ENCODE measurements around the gene RAPGEF5.
A peak's percentile ranks its signal among the peaks of the same experiment; 100 is the strongest.

The RAPGEF5 gene

DNA sequence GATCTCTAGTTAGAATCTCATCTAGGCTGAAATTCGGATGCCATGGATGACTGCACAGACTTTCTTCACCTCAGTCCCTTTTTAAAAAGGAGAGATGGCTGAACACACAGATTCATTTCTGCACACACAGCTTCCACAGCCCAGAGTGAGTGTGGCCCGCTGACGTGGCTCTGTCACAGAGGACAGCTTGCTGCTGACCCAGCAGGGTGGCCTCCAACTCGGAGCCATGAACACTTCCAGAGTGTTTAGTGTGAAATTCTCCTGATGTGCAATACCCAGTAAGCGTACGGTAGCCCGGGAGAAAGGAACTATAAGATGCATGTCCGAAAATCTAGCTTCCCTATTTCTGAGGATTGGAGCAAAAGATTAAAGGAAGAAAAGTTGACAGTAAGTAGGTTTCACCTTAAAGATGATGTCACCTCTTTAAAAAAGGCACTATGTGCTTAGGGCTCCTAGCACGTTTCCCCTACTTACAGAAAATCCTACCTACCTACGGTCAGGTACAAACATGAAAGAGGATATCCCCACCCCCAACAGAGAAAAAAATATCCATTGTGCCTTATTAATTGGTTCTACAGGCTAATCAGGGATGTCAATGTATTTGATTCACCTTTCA is 162.2 kb downstream of the RAPGEF5 start:
- peaks cover 1% of the 10 kb centered on the region for H3K4me1 ChIP-seq (ENCODE audit: insufficient read depth, insufficient read length)
- H3K9ac ChIP-seq (ENCODE audit: insufficient read length, low read depth), result no peak overlapping the region
- peaks cover 7% of the 10 kb centered on the region for H3K27me3 ChIP-seq (ENCODE audit: insufficient read depth, insufficient read length)
- H3K9me3 ChIP-seq (ENCODE audit: insufficient read depth, low read length), result no peaks in the 10 kb centered on the region
- TF ChIP-seq SUZ12 (IDR thresholded peaks at IDR 0.05; ENCODE audit: extremely low read depth, insufficient read depth, insufficient read length) (no peak), ZNF274 (IDR thresholded peaks at IDR 0.05; ENCODE audit: low read depth, low read length) (no peak), YY1 (IDR thresholded peaks at IDR 0.05; ENCODE audit: insufficient read depth, insufficient read length) (no peak)
- DNase-seq (ENCODE audit: low read depth, low spot score), result no peak
- H3K4me3 ChIP-seq (ENCODE audit: insufficient read length, low read depth), result no peak overlapping the region
- H3K36me3 ChIP-seq (ENCODE audit: insufficient read depth, insufficient read length, low read length), result no peaks in the 10 kb centered on the region

DNA sequence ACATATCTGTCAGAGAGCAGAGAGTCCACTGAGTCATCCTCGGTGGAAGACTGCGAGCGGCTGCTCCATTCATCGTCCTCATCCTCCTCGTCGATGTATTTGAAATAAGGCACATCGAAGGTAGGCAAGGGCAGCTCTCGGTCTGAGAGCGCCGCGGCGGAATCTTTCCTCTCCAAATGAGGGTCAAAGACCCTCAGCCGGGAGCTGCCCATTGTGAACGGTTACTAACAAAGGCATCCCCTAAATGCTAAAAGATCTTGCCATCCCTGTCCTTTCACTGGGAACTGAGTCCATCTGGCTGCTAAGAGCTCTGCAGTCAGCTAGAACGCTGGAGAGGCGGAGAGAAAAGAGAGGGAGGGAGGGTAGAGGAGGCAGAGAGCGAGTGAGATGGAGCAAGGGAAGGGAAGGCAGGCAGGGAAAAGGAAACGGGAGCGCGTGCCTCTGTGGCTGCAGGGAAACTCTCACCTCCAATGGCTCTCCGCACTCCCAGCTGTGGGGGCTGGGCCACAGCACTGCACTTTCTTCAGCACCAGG is 163.4 kb downstream of the RAPGEF5 start:
- H3K4me3 ChIP-seq (ENCODE audit: insufficient read length, low read depth), result peak overlapping the region; percentile 42
- H3K9ac ChIP-seq (ENCODE audit: insufficient read length, low read depth), result peak overlapping the region; percentile 57
- H3K36me3 ChIP-seq (ENCODE audit: insufficient read depth, insufficient read length, low read length), result no peaks in the 10 kb centered on the region
- no peaks in the 10 kb centered on the region for H3K9me3 ChIP-seq (ENCODE audit: insufficient read depth, low read length)
- H3K27me3 ChIP-seq (ENCODE audit: insufficient read depth, insufficient read length), result peaks cover 7% of the 10 kb centered on the region
- H3K4me1 ChIP-seq (ENCODE audit: insufficient read depth, insufficient read length), result peaks cover 1% of the 10 kb centered on the region
- no peak for TF ChIP-seq ZNF274 (IDR thresholded peaks at IDR 0.05; ENCODE audit: low read depth, low read length)
- TF ChIP-seq YY1 (IDR thresholded peaks at IDR 0.05; ENCODE audit: insufficient read depth, insufficient read length), result no peak
- TF ChIP-seq SUZ12 (IDR thresholded peaks at IDR 0.05; ENCODE audit: extremely low read depth, insufficient read depth, insufficient read length), result no peak
- peak; percentile 81 for DNase-seq (ENCODE audit: low read depth, low spot score)

DNA sequence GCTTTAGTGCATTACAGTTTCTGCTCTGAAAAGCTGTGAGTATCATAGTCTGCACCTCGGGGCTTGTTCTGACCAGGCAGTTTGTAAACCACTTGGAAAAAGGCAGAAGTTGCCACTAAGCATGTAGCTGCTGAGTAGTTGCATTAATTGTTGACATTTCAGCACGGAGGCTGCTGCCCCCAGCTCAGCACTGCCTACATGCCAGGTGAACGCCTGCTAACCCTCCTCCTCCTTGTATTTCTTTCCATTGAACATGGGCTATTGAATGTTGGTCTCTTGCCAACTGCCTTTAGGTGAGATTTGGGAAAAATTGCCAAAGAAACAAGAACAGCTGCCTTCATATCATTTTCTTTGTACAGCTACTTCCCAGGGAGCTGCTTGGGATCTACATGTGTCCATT is 164.2 kb downstream of the RAPGEF5 start:
- peaks cover 7% of the 10 kb centered on the region for H3K27me3 ChIP-seq (ENCODE audit: insufficient read depth, insufficient read length)
- no peak overlapping the region for H3K9ac ChIP-seq (ENCODE audit: insufficient read length, low read depth)
- H3K4me3 ChIP-seq (ENCODE audit: insufficient read length, low read depth), result peak overlapping the region; percentile 42
- no peak for DNase-seq (ENCODE audit: low read depth, low spot score)
- no peaks in the 10 kb centered on the region for H3K36me3 ChIP-seq (ENCODE audit: insufficient read depth, insufficient read length, low read length)
- TF ChIP-seq SUZ12 (IDR thresholded peaks at IDR 0.05; ENCODE audit: extremely low read depth, insufficient read depth, insufficient read length) (no peak), ZNF274 (IDR thresholded peaks at IDR 0.05; ENCODE audit: low read depth, low read length) (no peak), YY1 (IDR thresholded peaks at IDR 0.05; ENCODE audit: insufficient read depth, insufficient read length) (no peak)
- H3K4me1 ChIP-seq (ENCODE audit: insufficient read depth, insufficient read length), result peaks cover 1% of the 10 kb centered on the region
- no peaks in the 10 kb centered on the region for H3K9me3 ChIP-seq (ENCODE audit: insufficient read depth, low read length)

DNA sequence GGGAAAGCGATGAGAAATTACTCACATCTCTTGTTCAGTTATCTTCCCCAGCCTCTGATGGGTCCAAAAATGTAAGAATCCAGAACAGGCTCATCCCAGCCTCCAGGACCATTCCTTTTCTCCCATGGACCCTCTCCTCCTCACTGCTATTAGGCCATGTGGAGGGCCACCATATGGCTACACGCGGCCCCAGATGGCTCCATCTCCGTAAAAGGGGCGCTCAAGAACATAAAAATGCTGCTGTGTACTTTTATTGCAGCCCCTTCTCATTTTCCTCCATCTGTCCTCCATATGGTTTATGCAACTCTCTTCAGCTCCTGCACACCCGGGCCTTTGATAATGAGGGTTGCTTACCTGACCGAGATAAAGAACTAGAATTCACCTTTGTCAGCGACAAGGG is 166.2 kb downstream of the RAPGEF5 start:
- no peak for DNase-seq (ENCODE audit: low read depth, low spot score)
- Histone ChIP-seq H3K27me3 (ENCODE audit: insufficient read depth, insufficient read length) (peaks cover 7% of the 10 kb centered on the region), H3K9me3 (ENCODE audit: insufficient read depth, low read length) (no peaks in the 10 kb centered on the region), H3K9ac (ENCODE audit: insufficient read length, low read depth) (no peak overlapping the region), H3K4me3 (ENCODE audit: insufficient read length, low read depth) (no peak overlapping the region), H3K36me3 (ENCODE audit: insufficient read depth, insufficient read length, low read length) (no peaks in the 10 kb centered on the region), H3K4me1 (ENCODE audit: insufficient read depth, insufficient read length) (peaks cover 1% of the 10 kb centered on the region)
- no peak for TF ChIP-seq ZNF274 (IDR thresholded peaks at IDR 0.05; ENCODE audit: low read depth, low read length)
- TF ChIP-seq YY1 (IDR thresholded peaks at IDR 0.05; ENCODE audit: insufficient read depth, insufficient read length), result no peak
- no peak for TF ChIP-seq SUZ12 (IDR thresholded peaks at IDR 0.05; ENCODE audit: extremely low read depth, insufficient read depth, insufficient read length)

DNA sequence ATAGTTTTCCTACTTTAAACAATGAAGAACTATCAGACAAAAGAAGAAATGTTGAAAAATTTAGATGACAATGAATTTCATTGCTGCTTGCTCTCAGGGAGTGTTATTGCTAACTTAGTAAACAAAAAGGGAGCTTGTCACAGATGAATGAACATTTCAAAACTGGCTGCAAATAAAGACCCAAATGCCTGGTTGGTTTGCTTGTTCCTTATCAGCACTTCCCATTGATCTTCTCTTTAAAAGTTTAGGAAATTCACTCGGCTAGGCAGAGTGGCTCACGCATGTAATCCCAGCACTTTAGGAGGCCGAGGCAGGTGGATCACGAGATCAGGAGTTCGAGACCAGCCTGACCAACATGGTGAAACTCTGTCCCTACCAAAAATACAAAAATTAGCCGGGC is 167.2 kb downstream of the RAPGEF5 start:
- H3K4me3 ChIP-seq (ENCODE audit: insufficient read length, low read depth), result no peak overlapping the region
- H3K4me1 ChIP-seq (ENCODE audit: insufficient read depth, insufficient read length), result peaks cover 1% of the 10 kb centered on the region
- TF ChIP-seq YY1 (IDR thresholded peaks at IDR 0.05; ENCODE audit: insufficient read depth, insufficient read length) (no peak), ZNF274 (IDR thresholded peaks at IDR 0.05; ENCODE audit: low read depth, low read length) (no peak), SUZ12 (IDR thresholded peaks at IDR 0.05; ENCODE audit: extremely low read depth, insufficient read depth, insufficient read length) (no peak)
- H3K9me3 ChIP-seq (ENCODE audit: insufficient read depth, low read length), result no peaks in the 10 kb centered on the region
- H3K27me3 ChIP-seq (ENCODE audit: insufficient read depth, insufficient read length), result peaks cover 7% of the 10 kb centered on the region
- no peak for DNase-seq (ENCODE audit: low read depth, low spot score)
- no peaks in the 10 kb centered on the region for H3K36me3 ChIP-seq (ENCODE audit: insufficient read depth, insufficient read length, low read length)
- no peak overlapping the region for H3K9ac ChIP-seq (ENCODE audit: insufficient read length, low read depth)

DNA sequence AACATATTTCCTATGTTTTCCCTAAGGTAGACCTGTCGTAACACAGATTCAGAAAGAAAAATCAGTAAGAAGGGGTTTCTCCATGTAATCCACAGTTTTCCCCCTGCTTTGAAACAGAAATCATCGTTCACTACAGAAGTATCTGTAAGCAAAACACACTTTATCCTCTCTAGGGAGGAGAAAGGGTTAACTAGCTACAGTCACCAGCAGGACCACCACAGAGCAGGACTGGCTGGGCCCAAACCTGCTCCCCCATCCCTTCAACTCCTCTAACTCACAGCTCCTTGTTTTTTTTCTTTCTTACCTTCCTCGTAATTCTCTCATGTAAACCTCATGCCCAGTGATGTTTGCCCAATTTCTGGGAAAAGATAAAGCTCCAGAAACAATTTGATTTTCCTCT is 167.7 kb downstream of the RAPGEF5 start:
- TF ChIP-seq ZNF274 (IDR thresholded peaks at IDR 0.05; ENCODE audit: low read depth, low read length), result no peak
- TF ChIP-seq YY1 (IDR thresholded peaks at IDR 0.05; ENCODE audit: insufficient read depth, insufficient read length), result no peak
- no peak for TF ChIP-seq SUZ12 (IDR thresholded peaks at IDR 0.05; ENCODE audit: extremely low read depth, insufficient read depth, insufficient read length)
- Histone ChIP-seq H3K9ac (ENCODE audit: insufficient read length, low read depth) (no peak overlapping the region), H3K27me3 (ENCODE audit: insufficient read depth, insufficient read length) (peaks cover 7% of the 10 kb centered on the region), H3K36me3 (ENCODE audit: insufficient read depth, insufficient read length, low read length) (no peaks in the 10 kb centered on the region), H3K9me3 (ENCODE audit: insufficient read depth, low read length) (no peaks in the 10 kb centered on the region), H3K4me1 (ENCODE audit: insufficient read depth, insufficient read length) (peaks cover 1% of the 10 kb centered on the region), H3K4me3 (ENCODE audit: insufficient read length, low read depth) (no peak overlapping the region)
- DNase-seq (ENCODE audit: low read depth, low spot score), result no peak

DNA sequence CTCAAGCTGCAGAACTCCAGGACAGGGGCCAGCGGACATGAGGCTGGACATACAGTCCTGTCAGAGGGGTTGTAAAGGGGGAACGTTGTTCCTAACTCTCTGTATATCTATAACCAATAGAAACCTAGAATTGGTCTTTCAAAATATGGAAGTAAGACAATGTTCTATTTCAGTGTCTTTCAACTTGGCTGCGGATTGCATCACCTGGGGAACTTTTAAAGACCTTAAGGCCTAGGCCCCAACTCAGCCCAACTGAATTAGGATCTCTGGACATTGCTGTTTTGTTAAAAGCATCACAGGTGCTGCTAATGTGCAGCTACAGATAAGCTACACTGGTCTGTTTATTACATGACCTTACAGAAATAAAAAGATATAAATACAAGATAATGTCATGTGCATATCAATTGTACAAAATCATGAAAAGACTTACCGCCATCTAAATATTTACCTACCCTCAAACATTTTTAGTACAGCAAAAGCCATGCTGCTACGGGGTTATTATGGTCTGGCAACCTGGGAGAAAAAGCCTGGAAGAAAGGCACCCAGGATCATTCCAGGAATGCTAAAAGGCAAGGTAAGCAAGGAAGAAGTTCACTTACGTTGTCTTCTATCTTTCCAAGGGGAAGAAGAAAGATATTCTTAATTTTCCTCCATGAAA is 169.1 kb downstream of the RAPGEF5 start:
- Histone ChIP-seq H3K36me3 (ENCODE audit: insufficient read depth, insufficient read length, low read length) (no peaks in the 10 kb centered on the region), H3K4me1 (ENCODE audit: insufficient read depth, insufficient read length) (peaks cover 1% of the 10 kb centered on the region), H3K9me3 (ENCODE audit: insufficient read depth, low read length) (no peaks in the 10 kb centered on the region), H3K9ac (ENCODE audit: insufficient read length, low read depth) (no peak overlapping the region), H3K4me3 (ENCODE audit: insufficient read length, low read depth) (no peak overlapping the region), H3K27me3 (ENCODE audit: insufficient read depth, insufficient read length) (peaks cover 2% of the 10 kb centered on the region)
- DNase-seq (ENCODE audit: low read depth, low spot score), result no peak
- TF ChIP-seq ZNF274 (IDR thresholded peaks at IDR 0.05; ENCODE audit: low read depth, low read length) (no peak), SUZ12 (IDR thresholded peaks at IDR 0.05; ENCODE audit: extremely low read depth, insufficient read depth, insufficient read length) (no peak), YY1 (IDR thresholded peaks at IDR 0.05; ENCODE audit: insufficient read depth, insufficient read length) (no peak)

Measured in NT2/D1 (cell line).